WTC11 (cell line): ENCODE results near the gene HSD17B8. TPM values are rescaled to one million over a fixed set of nuclear protein-coding genes. Genes with fewer than 3 reads are reported as not detected.

Experiments
- ATAC-seq: fragments of 200-7000 bp; cut with Tn5 transposase; 2 replicates; pipeline ENCODE4 v1.10.0; 2021; ENCODE audit warnings: mild to moderate bottlenecking, moderate library complexity
- CTCF ChIA-PET: fragments of 300-600 bp; sonication (Branson Sonifier 250); formaldehyde crosslinking; loops from one replicate; lab custom pipeline; 2021; ENCODE audit warnings: antibody characterized with exemption; lab: Charles Lee
- POLR2A ChIA-PET: fragments of 350-600 bp; sonication (Branson Sonifier 250); formaldehyde crosslinking; loops from one replicate; lab custom pipeline; 2021; ENCODE audit warnings: antibody characterized with exemption; lab: Charles Lee
- DNase-seq: peaks from one replicate; pipeline ENCODE4 v3.0.0; 2021; ENCODE audit warnings: low spot score
- H3K27ac Mint-ChIP-seq: 2 replicates; pipeline ENCODE4 v1.8.0; 2021; ENCODE audit warnings: mixed read lengths
- H3K27me3 Mint-ChIP-seq: 2 replicates; pipeline ENCODE4 v1.8.0; 2021; ENCODE audit warnings: low read depth, mild to moderate bottlenecking, moderate library complexity, mixed read lengths
- H3K36me3 Mint-ChIP-seq: 2 replicates; pipeline ENCODE4 v1.8.0; 2021; ENCODE audit warnings: mixed read lengths
- H3K4me1 Mint-ChIP-seq: 2 replicates; pipeline ENCODE4 v1.8.0; 2022; ENCODE audit warnings: mixed read lengths
- H3K4me3 Mint-ChIP-seq: 2 replicates; pipeline ENCODE4 v1.8.0; 2021; ENCODE audit warnings: mild to moderate bottlenecking, moderate library complexity, mixed read lengths
- H3K9me3 Mint-ChIP-seq: 2 replicates; pipeline ENCODE4 v1.8.0; 2021; ENCODE audit warnings: mixed read lengths
- ARID4B ChIP-seq: sonication (generic); formaldehyde crosslinking; IDR thresholded peaks from 2 replicates; pipeline ENCODE4 v1.8.0; 2023; ENCODE audit warnings: missing genetic modification reagents, mild to moderate bottlenecking, borderline replicate concordance
- E2F4 ChIP-seq: sonication (generic); formaldehyde crosslinking; IDR thresholded peaks from 2 replicates; pipeline ENCODE4 v1.8.1; 2022; ENCODE audit warnings: low read depth, mild to moderate bottlenecking, moderate library complexity, missing genetic modification reagents, borderline replicate concordance
- ESRRA ChIP-seq: sonication (generic); formaldehyde crosslinking; IDR thresholded peaks from 2 replicates; pipeline ENCODE4 v1.8.1; 2022; ENCODE audit warnings: mild to moderate bottlenecking, missing genetic modification reagents, borderline replicate concordance
- FOXK1 ChIP-seq: sonication (generic); formaldehyde crosslinking; IDR thresholded peaks from 2 replicates; pipeline ENCODE4 v1.8.0; 2022; ENCODE audit warnings: mild to moderate bottlenecking, moderate library complexity, missing genetic modification reagents
- IRF1 ChIP-seq: sonication (generic); formaldehyde crosslinking; IDR thresholded peaks from 2 replicates; pipeline ENCODE4 v1.8.0; 2023; ENCODE audit warnings: missing genetic modification reagents
- IRF2 ChIP-seq: sonication (generic); formaldehyde crosslinking; IDR thresholded peaks from 2 replicates; pipeline ENCODE4 v1.8.0; 2022; ENCODE audit warnings: low read depth, missing genetic modification reagents, borderline replicate concordance
- NFATC4 ChIP-seq: fragments of 250-450 bp; sonication (Bioruptor Pico); IDR thresholded peaks from 2 replicates; pipeline ENCODE4 v1.9.0; 2021; ENCODE audit warnings: mild to moderate bottlenecking
- PREB ChIP-seq: sonication (generic); formaldehyde crosslinking; IDR thresholded peaks from 2 replicates; pipeline ENCODE4 v1.8.1; 2022; ENCODE audit warnings: mild to moderate bottlenecking, missing genetic modification reagents, moderate library complexity, borderline replicate concordance
- SMAD4 ChIP-seq: sonication (generic); formaldehyde crosslinking; IDR thresholded peaks from 2 replicates; pipeline ENCODE4 v1.8.0; 2022; ENCODE audit warnings: mild to moderate bottlenecking, missing genetic modification reagents
- ZBTB21 ChIP-seq: sonication (generic); formaldehyde crosslinking; IDR thresholded peaks from 2 replicates; pipeline ENCODE4 v1.8.1; 2023; ENCODE audit warnings: mild to moderate bottlenecking, missing genetic modification reagents, borderline replicate concordance
- ZNF121 ChIP-seq: sonication (generic); formaldehyde crosslinking; IDR thresholded peaks from 2 replicates; pipeline ENCODE4 v1.8.0; 2023; ENCODE audit warnings: missing genetic modification reagents
- ZNF138 ChIP-seq: sonication (generic); formaldehyde crosslinking; conservative IDR thresholded peaks from 2 replicates; pipeline ENCODE4 v1.8.1; 2022; ENCODE audit warnings: mild to moderate bottlenecking, moderate library complexity, missing genetic modification reagents
- total RNA-seq: library from RNA; stranded (reverse); gene quantifications from 3 replicates; pipeline ENCODE4 v1.2.3, GENCODE V29; 2021
- TF ChIP-seq, protein P1 (sequence below): sonication (generic); formaldehyde crosslinking; IDR thresholded peaks from 2 replicates; pipeline ENCODE4 v1.8.1; 2022; ENCODE audit warnings: mild to moderate bottlenecking, moderate library complexity, missing genetic modification reagents
- TF ChIP-seq, protein P2 (sequence below): sonication (generic); formaldehyde crosslinking; IDR thresholded peaks from 2 replicates; pipeline ENCODE4 v1.8.1; 2023; ENCODE audit warnings: mild to moderate bottlenecking, missing genetic modification reagents, borderline replicate concordance

HSD17B8 gene
- total RNA-seq, 1 experiment from 2014 or later, result 8.1 TPM

GRCh38 chr6:33168284-33168601 is 36.2 kb upstream of the HSD17B8 start (continued):
- no peak for TF ChIP-seq E2F4
- TF ChIP-seq ZBTB21, result no peak
- TF ChIP-seq SMAD4, result no peak
- no peak for TF ChIP-seq FOXK1 (CRISPR knock-in tag)
- TF ChIP-seq IRF2 (CRISPR knock-in tag), result no peak

- Mint-ChIP-seq H3K36me3 (no peaks in the 10 kb centered on the region), H3K4me1 (0 out of 2 replicates have a peak, but pooled peaks cover 5% of the 10 kb centered on the region), H3K9me3 (no peaks in the 10 kb centered on the region)
- CTCF ChIA-PET, result interaction anchor here (0.7 to 1.3 kb wide), 3 partner anchors 43 to 184 kb away, joined by 3 to 4 read pairs (median 4); no protein-coding TSS in a partner anchor
- DNase-seq (no peak), ATAC-seq (no peak)
- TF ChIP-seq E2F4 (no peak), ZNF138 (CRISPR knock-in tag) (no peak), PREB (CRISPR knock-in tag) (no peak), SMAD4 (no peak), ESRRA (CRISPR knock-in tag) (no peak), ZNF121 (CRISPR knock-in tag) (no peak), ARID4B (CRISPR knock-in tag) (no peak), IRF1 (CRISPR knock-in tag) (no peak), NFATC4 (CRISPR knock-in tag) (no peak), FOXK1 (CRISPR knock-in tag) (no peak)
- TF ChIP-seq, protein P1, sequence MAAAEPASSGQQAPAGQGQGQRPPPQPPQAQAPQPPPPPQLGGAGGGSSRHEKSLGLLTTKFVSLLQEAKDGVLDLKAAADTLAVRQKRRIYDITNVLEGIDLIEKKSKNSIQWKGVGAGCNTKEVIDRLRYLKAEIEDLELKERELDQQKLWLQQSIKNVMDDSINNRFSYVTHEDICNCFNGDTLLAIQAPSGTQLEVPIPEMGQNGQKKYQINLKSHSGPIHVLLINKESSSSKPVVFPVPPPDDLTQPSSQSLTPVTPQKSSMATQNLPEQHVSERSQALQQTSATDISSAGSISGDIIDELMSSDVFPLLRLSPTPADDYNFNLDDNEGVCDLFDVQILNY (CRISPR knock-in tag), result no peak
- TF ChIP-seq, protein P2, sequence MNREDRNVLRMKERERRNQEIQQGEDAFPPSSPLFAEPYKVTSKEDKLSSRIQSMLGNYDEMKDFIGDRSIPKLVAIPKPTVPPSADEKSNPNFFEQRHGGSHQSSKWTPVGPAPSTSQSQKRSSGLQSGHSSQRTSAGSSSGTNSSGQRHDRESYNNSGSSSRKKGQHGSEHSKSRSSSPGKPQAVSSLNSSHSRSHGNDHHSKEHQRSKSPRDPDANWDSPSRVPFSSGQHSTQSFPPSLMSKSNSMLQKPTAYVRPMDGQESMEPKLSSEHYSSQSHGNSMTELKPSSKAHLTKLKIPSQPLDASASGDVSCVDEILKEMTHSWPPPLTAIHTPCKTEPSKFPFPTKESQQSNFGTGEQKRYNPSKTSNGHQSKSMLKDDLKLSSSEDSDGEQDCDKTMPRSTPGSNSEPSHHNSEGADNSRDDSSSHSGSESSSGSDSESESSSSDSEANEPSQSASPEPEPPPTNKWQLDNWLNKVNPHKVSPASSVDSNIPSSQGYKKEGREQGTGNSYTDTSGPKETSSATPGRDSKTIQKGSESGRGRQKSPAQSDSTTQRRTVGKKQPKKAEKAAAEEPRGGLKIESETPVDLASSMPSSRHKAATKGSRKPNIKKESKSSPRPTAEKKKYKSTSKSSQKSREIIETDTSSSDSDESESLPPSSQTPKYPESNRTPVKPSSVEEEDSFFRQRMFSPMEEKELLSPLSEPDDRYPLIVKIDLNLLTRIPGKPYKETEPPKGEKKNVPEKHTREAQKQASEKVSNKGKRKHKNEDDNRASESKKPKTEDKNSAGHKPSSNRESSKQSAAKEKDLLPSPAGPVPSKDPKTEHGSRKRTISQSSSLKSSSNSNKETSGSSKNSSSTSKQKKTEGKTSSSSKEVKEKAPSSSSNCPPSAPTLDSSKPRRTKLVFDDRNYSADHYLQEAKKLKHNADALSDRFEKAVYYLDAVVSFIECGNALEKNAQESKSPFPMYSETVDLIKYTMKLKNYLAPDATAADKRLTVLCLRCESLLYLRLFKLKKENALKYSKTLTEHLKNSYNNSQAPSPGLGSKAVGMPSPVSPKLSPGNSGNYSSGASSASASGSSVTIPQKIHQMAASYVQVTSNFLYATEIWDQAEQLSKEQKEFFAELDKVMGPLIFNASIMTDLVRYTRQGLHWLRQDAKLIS (CRISPR knock-in tag), result no peak
- TF ChIP-seq, all 79 proteins: peak for 0
- H3K27me3 Mint-ChIP-seq, result peaks cover 3% of the 10 kb centered on the region; the same call in 1 of the 2 replicates
- H3K27ac Mint-ChIP-seq, result no peak overlapping the region
- POLR2A ChIA-PET, result no interaction called here
- no peak overlapping the region for H3K4me3 Mint-ChIP-seq
Measured at GRCh38 chr6:33168639-33169038, 35.8 kb upstream of the HSD17B8 start.
